ENCODE results near the gene RPS28. TPM values are rescaled to one million over a fixed set of nuclear protein-coding genes. Genes with fewer than 3 reads are reported as not detected.

Gene RPS28
- total RNA-seq, 1 experiment from 2014 or later: 2,594 TPM

- Histone ChIP-seq H3K36me3 (ENCODE audit: low read depth, low read length) (peaks cover 13% of the 10 kb centered on the region; the same call in 1 of the 2 replicates), H3K9me2 (replicated peaks; ENCODE audit: low read length) (no peaks in the 10 kb centered on the region), H3K27me3 (ENCODE audit: low read length) (no peaks in the 10 kb centered on the region), H3K4me1 (ENCODE audit: insufficient read depth, low read length) (peaks cover 44% of the 10 kb centered on the region), H3K9ac (ENCODE audit: low read length) (peak within 1 kb of the TSS; percentile 88), H3K4me3 (ENCODE audit: low read length) (peak within 1 kb of the TSS; percentile 77), H3F3A (ENCODE audit: low read length, unreplicated experiment) (peaks cover 11% of the 10 kb centered on the region), H3K9me3 (ENCODE audit: low read length) (no peaks in the 10 kb centered on the region), H4K20me1 (ENCODE audit: low read length) (no peaks in the 10 kb centered on the region), H2AFZ (ENCODE audit: low read length) (peak within 1 kb of the TSS; percentile 62), H3K27ac (ENCODE audit: low read length) (peak within 1 kb of the TSS; percentile 79), H3K4me2 (ENCODE audit: low read length) (peak within 1 kb of the TSS; percentile 91), H3K79me2 (ENCODE audit: low read length) (peaks cover 30% of the 10 kb centered on the region)
- BruUV-seq (replicated peaks): TSS peak; percentile 68
- intact Hi-C loops (cut with micrococcal nuclease): no loop called here
- CTCF ChIA-PET: interaction anchor here (0.5 to 1.0 kb wide), 2 partner anchors 27 to 211 kb away, joined by 3 to 5 read pairs; no protein-coding TSS in a partner anchor
- ATAC-seq (peak; percentile 84), DNase-seq (peak; percentile 96)
- TF ChIP-seq EZH2phosphoT487 (IDR thresholded peaks at IDR 0.05; ENCODE audit: borderline replicate concordance, low read length) (no peak), CTCF (conservative IDR thresholded peaks at IDR 0.05; ENCODE audit: low read depth, low read length) (no peak), EZH2 (IDR thresholded peaks at IDR 0.05; ENCODE audit: low read length, unreplicated experiment) (no peak)
- POLR2A ChIA-PET (ENCODE audit: unreplicated experiment): no interaction called here
Measured at GRCh38 chr19:8307965-8308866, 13.1 kb upstream of the RPS28 start, which contains the start of gene CD320. Gene CD320, minus strand, starts transcription at chr19:8308358. Its CDS starts 68 bp downstream, at chr19:8308290.

GRCh38 chr19:8308891-8309291, 12.4 kb upstream of the RPS28 start:
- 0 out of 2 replicates have a peak overlapping the region, but pooled peaks have one; percentile 25 for H3K4me3 ChIP-seq (ENCODE audit: low read length)
- peak overlapping the region; percentile 88 for H3K9ac ChIP-seq (ENCODE audit: low read length)
- H2AFZ ChIP-seq (ENCODE audit: low read length): no peak overlapping the region
- no peaks in the 10 kb centered on the region for H3K9me2 ChIP-seq (replicated peaks; ENCODE audit: low read length)
- H3K27me3 ChIP-seq (ENCODE audit: low read length): no peaks in the 10 kb centered on the region
- no peak for ATAC-seq
- H3K9me3 ChIP-seq (ENCODE audit: low read length): no peaks in the 10 kb centered on the region
- intact Hi-C loops (cut with micrococcal nuclease): no loop called here
- peaks cover 13% of the 10 kb centered on the region; the same call in 1 of the 2 replicates for H3K36me3 ChIP-seq (ENCODE audit: low read depth, low read length)
- BruUV-seq (replicated peaks): no TSS peak
- peaks cover 30% of the 10 kb centered on the region for H3K79me2 ChIP-seq (ENCODE audit: low read length)
- peaks cover 11% of the 10 kb centered on the region for H3F3A ChIP-seq (ENCODE audit: low read length, unreplicated experiment)
- DNase-seq: no peak
- CTCF ChIA-PET: interaction anchor here (1.0 kb wide), 1 partner anchor 26 kb away, joined by 3 read pairs; no protein-coding TSS in a partner anchor
- H3K4me2 ChIP-seq (ENCODE audit: low read length): peak overlapping the region; percentile 91
- POLR2A ChIA-PET (ENCODE audit: unreplicated experiment): no interaction called here
- no peaks in the 10 kb centered on the region for H4K20me1 ChIP-seq (ENCODE audit: low read length)
- peaks cover 44% of the 10 kb centered on the region for H3K4me1 ChIP-seq (ENCODE audit: insufficient read depth, low read length)
- TF ChIP-seq EZH2 (IDR thresholded peaks at IDR 0.05; ENCODE audit: low read length, unreplicated experiment): no peak
- no peak for TF ChIP-seq EZH2phosphoT487 (IDR thresholded peaks at IDR 0.05; ENCODE audit: borderline replicate concordance, low read length)
- TF ChIP-seq CTCF (conservative IDR thresholded peaks at IDR 0.05; ENCODE audit: low read depth, low read length): no peak
- H3K27ac ChIP-seq (ENCODE audit: low read length): peak overlapping the region; percentile 79

Data from PC-3 (cell line).